Measurements from ENCODE around the gene QTRT2. TPM values are rescaled to one million over a fixed set of nuclear protein-coding genes. Genes with fewer than 3 reads are reported as not detected.

The QTRT2 gene
- total RNA-seq, 1 donor from 2014 or later, result 33.2 TPM

- no peak for DNase-seq
These were observed 71.0 kb downstream of the QTRT2 start for GRCh38 chr3:114127517-114127916.

GRCh38 chr3:114128231-114128630, 71.7 kb downstream of the QTRT2 start:
- DNase-seq, result peak; percentile 44

DNA sequence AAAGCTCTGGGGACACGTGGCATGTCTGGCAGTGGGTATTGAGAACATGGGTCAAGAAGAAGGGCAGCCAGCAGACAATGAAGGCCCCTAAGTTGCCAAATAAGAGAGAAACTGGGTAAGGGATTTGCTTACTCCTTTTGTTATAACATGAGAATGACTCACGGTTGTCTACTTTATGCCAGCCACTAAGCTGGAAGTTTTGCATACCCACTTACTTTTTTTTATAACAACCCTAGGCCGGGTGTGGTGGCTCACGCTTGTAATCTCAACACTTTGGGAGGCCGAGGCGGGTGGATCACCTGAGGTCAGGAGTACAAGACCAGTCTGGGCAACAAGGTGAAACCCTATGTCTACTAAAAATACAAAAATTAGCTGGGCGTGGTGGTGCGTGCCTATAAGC, 72.3 kb downstream of the QTRT2 start:
- DNase-seq, result peak; percentile 5

DNA sequence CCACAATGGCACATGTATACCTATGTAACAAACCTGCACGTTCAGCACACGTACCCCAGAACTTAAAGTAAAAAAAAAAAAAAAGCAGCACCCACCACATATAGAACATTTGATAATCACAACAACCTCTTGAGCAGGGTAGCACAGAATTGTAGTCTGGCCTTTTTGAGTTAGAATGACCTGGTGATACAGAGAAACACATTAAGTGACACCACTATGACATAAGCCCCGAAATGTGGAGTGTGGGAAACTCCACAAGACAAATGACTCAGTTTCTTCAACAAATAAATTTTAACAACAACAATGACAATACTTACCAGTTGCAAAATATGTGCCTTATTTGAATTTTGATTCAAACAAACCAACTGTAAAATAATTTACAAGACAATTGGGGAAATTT, 76.0 kb downstream of the QTRT2 start:
- DNase-seq, result no peak

- DNase-seq, result no peak
These were observed 77.4 kb downstream of the QTRT2 start for GRCh38 chr3:114133947-114134346.

Other genes with a start within 250 kb of the QTRT2 start
- 58.2 and 65.7 TPM in 2 replicates for gene GRAMD1C, start 217.9 kb upstream of the QTRT2 start, total RNA-seq
- gene ZDHHC23, start 108.7 kb upstream of the QTRT2 start, total RNA-seq, result 14.9 and 21.4 TPM in 2 replicates
- gene CCDC191, start 211 bp upstream of the QTRT2 start, total RNA-seq, result 1.3 and 3.2 TPM in 2 replicates
- gene DRD3, start 122.3 kb downstream of the QTRT2 start, total RNA-seq, result not detected in 2 replicates
- gene ZNF80, start 180.8 kb downstream of the QTRT2 start, total RNA-seq, result not detected in 2 replicates
- not detected in 2 replicates for gene TIGIT, start 237.3 kb downstream of the QTRT2 start, total RNA-seq